GM21360 (cell line): Measurements from ENCODE around the gene PRPF6.
A peak's percentile ranks its signal among the peaks of the same experiment; 100 is the strongest.

ENCODE experiments used
- ATAC-seq: cut with Tn5 transposase; IDR thresholded peaks from one replicate; pipeline ENCODE4 v1.9.1; 2021; ENCODE audit warnings: mild to moderate bottlenecking, moderate library complexity; ENCODE audit not compliant: unreplicated experiment

PRPF6 gene

GRCh38 chr20:63945031-63945658 is 35.8 kb upstream of the PRPF6 start:
- ATAC-seq, result no peak

- no peak for ATAC-seq
Measured at GRCh38 chr20:63945921-63946920, 34.7 kb upstream of the PRPF6 start.

- ATAC-seq, result no peak
Measured at GRCh38 chr20:63946986-63947637, 33.8 kb upstream of the PRPF6 start.

GRCh38 chr20:63947638-63948456 is 33.1 kb upstream of the PRPF6 start:
- no peak for ATAC-seq

GRCh38 chr20:63950701-63951397 is 30.1 kb upstream of the PRPF6 start:
- ATAC-seq, result no peak

GRCh38 chr20:63951398-63952209 is 29.3 kb upstream of the PRPF6 start:
- no peak for ATAC-seq

GRCh38 chr20:63952210-63952535 is 28.8 kb upstream of the PRPF6 start:
- no peak for ATAC-seq

GRCh38 chr20:63952769-63953168 is 28.2 kb upstream of the PRPF6 start:
- no peak for ATAC-seq

- ATAC-seq, result no peak
Measured at GRCh38 chr20:63953764-63954429, 27.0 kb upstream of the PRPF6 start.

GRCh38 chr20:63955281-63955826 is 25.6 kb upstream of the PRPF6 start:
- peak; percentile 20 for ATAC-seq

- peak; percentile 56 for ATAC-seq
Measured at GRCh38 chr20:63955827-63956663, 24.9 kb upstream of the PRPF6 start, which contains the start of gene UCKL1. TSS of gene UCKL1 (minus strand) at chr20:63956416. CDS start at chr20:63956372, 44 bp downstream.

GRCh38 chr20:63956664-63957003 is 24.3 kb upstream of the PRPF6 start:
- peak; percentile 1 for ATAC-seq

- ATAC-seq, result no peak
Measured at GRCh38 chr20:63957004-63957689, 23.8 kb upstream of the PRPF6 start.

- no peak for ATAC-seq
Measured at GRCh38 chr20:63957690-63958441, 23.1 kb upstream of the PRPF6 start.

GRCh38 chr20:63958471-63958870 is 22.5 kb upstream of the PRPF6 start:
- no peak for ATAC-seq

- no peak for ATAC-seq
Measured at GRCh38 chr20:63958964-63959698, 21.8 kb upstream of the PRPF6 start.
